Esophagus muscularis mucosa (tissue), 4 donors: ENCODE measurements around the gene DHRS4.
"Not testable (repeated sequence)": the region's sequence is repeated elsewhere in the genome, so short reads cannot be mapped to it uniquely, and the experiment has no call there.

Source experiments
- CTCF ChIP-seq, 3 experiments: fragments of 200-600 bp in 2 of 3; fragments of 450-650 bp in 1 of 3; sonication (generic) in 2 of 3; IDR thresholded peaks; one replicate each; pipeline ENCODE4 v1.5.1; 2017 to 2019; ENCODE audit warnings: antibody characterized with exemption in 3 of 3, mild to moderate bottlenecking in 2 of 3, moderate library complexity in 1 of 3
- EP300 ChIP-seq: sonication (generic); formaldehyde crosslinking; IDR thresholded peaks from one replicate; pipeline ENCODE4 v1.6.1; 2017; ENCODE audit warnings: antibody characterized with exemption
- POLR2A ChIP-seq: fragments of 450-650 bp; IDR thresholded peaks from one replicate; pipeline ENCODE4 v1.6.1; 2017; ENCODE audit warnings: antibody characterized with exemption, moderate library complexity, mild to moderate bottlenecking, low read depth
- POLR2AphosphoS5 ChIP-seq, 2 donors: sonication (generic); formaldehyde crosslinking; IDR thresholded peaks; one replicate each; pipeline ENCODE4 v1.6.1; 2017; ENCODE audit warnings: antibody characterized with exemption in 2 of 2

- not testable (repeated sequence) for TF ChIP-seq CTCF (IDR thresholded peaks at IDR 0.05); POLR2AphosphoS5 (IDR thresholded peaks at IDR 0.05); EP300; POLR2A
Observed at GRCh38 chr14:23955811-23956210, 2.2 kb downstream of the DHRS4 start.
